Measurements from ENCODE around the gene MRPS25. TPM values are rescaled to one million over a fixed set of nuclear protein-coding genes. Genes with fewer than 3 reads are reported as not detected.

MRPS25 gene
- total and polyA plus RNA-seq, 9 of the 15 experiments (the other 6 are each of a cell fraction or from before 2014, with no cell fraction given): 34.3 to 129 (median 78.2) TPM

- TF ChIP-seq BCLAF1 (IDR thresholded peaks at IDR 0.05; ENCODE audit: borderline replicate concordance in 1 of 2, control insufficient read depth in 1 of 2, low read depth in 2 of 2, low read length in 1 of 2) (no peak), POLR2A (conservative IDR thresholded peaks at IDR 0.05) (0 out of 2 replicates have a peak, but pooled peaks have one; percentile 0), RFX7 (CRISPR knock-in tag; IDR thresholded peaks at IDR 0.05) (no peak), TRIM24 (IDR thresholded peaks at IDR 0.05) (peak in 1 of 2 experiments; percentile 46; a peak in 2 of 4 replicates), EGR1 (conservative IDR thresholded peaks at IDR 0.05) (peak; percentile 38; the same call in 1 of the 2 replicates)
These were observed 10.0 kb downstream of the MRPS25 start (continued) for GRCh38 chr3:15055019-15055557.

GRCh38 chr3:15053541-15053940 lies 11.6 kb downstream of the MRPS25 start:
- Histone ChIP-seq H3K9ac (ENCODE audit: insufficient read depth in 1 of 2, low read depth in 2 of 2, low read length in 2 of 2) (peak overlapping the region in 1 of 2 experiments; percentile 14; a peak in 1 of 4 replicates), H3K9me1 (ENCODE audit: control insufficient read depth, insufficient read depth, low read length) (peaks cover 20% of the 10 kb centered on the region), H3K4me3 (no peak overlapping the region), H3K4me1 (replicated peaks in 1 of 2; ENCODE audit: control insufficient read depth in 2 of 2, insufficient read depth in 2 of 2, low read length in 2 of 2) (peaks cover 40 to 45% of the 10 kb centered on the region in 2 experiments), H2AFZ (ENCODE audit: low read depth, low read length) (no peak overlapping the region), H3K27ac (ENCODE audit: extremely low read depth, low read depth, low read length) (peak overlapping the region; percentile 71; the same call in 1 of the 3 replicates), H3K4me2 (ENCODE audit: insufficient read depth, low read length) (peak overlapping the region; percentile 64; the same call in 1 of the 2 replicates), H3K79me2 (ENCODE audit: control insufficient read depth, insufficient read depth, low read length) (peaks cover 97% of the 10 kb centered on the region), H3K27me3 (ENCODE audit: control insufficient read depth in 2 of 2, insufficient read depth in 2 of 2, low read length in 2 of 2) (no peaks in the 10 kb centered on the region), H4K20me1 (replicated peaks; ENCODE audit: control insufficient read depth, insufficient read depth, low read length) (peaks cover 36% of the 10 kb centered on the region), H3K9me3 (replicated peaks; ENCODE audit: control insufficient read depth, insufficient read depth, low read depth, low read length) (no peaks in the 10 kb centered on the region), H3K36me3 (ENCODE audit: control insufficient read depth, insufficient read depth, low read length) (peaks cover 92% of the 10 kb centered on the region)
- ATAC-seq (no peak), FAIRE-seq (no peak), DNase-seq (ENCODE audit: extremely low read depth in 1 of 4, low spot score in 3 of 4) (no peak)
- CTCF ChIA-PET (ENCODE audit: low intra/inter-chr PET ratio): no interaction called here
- intact Hi-C loops (cut with micrococcal nuclease) (loop anchor here (2.0 to 5.0 kb wide), 3 partner anchors 45 to 126 kb away; partner anchors contain the start of gene RBSN), in situ Hi-C loops (cut with MboI) (no loop called here)
- 62% methylated on average over 4 of the region's 4 CpGs for WGBS (ENCODE audit: insufficient coverage, low coverage, missing lambda C conversion rate)
- no TSS peak for BruUV-seq (replicated peaks)
- POLR2A ChIA-PET: interaction anchor here (0.7 to 3.5 kb wide), 6 partner anchors 9 to 76 kb away, joined by 3 to 35 read pairs (median 4); partner anchors contain the start of gene MRPS25
- TF ChIP-seq ZNF253 (CRISPR knock-in tag; conservative IDR thresholded peaks at IDR 0.05) (no peak), ZNF586 (CRISPR knock-in tag; conservative IDR thresholded peaks at IDR 0.05) (no peak), PHB2 (IDR thresholded peaks at IDR 0.05; ENCODE audit: low read depth) (no peak), ZNF24 (IDR thresholded peaks at IDR 0.05) (no peak), NELFE (IDR thresholded peaks at IDR 0.05; ENCODE audit: insufficient read depth, insufficient read length) (no peak), SIX5 (IDR thresholded peaks at IDR 0.05; ENCODE audit: borderline replicate concordance in 1 of 2, insufficient read depth in 1 of 2, low read depth in 1 of 2, low read length in 2 of 2) (no peak), CCNT2 (IDR thresholded peaks at IDR 0.05; ENCODE audit: borderline replicate concordance, extremely low read depth, insufficient read length, low read depth, low read length) (no peak), ZNF707 (CRISPR knock-in tag; conservative IDR thresholded peaks at IDR 0.05) (no peak), ZNF444 (CRISPR knock-in tag; IDR thresholded peaks at IDR 0.05) (no peak)
- TF ChIP-seq, protein P1, sequence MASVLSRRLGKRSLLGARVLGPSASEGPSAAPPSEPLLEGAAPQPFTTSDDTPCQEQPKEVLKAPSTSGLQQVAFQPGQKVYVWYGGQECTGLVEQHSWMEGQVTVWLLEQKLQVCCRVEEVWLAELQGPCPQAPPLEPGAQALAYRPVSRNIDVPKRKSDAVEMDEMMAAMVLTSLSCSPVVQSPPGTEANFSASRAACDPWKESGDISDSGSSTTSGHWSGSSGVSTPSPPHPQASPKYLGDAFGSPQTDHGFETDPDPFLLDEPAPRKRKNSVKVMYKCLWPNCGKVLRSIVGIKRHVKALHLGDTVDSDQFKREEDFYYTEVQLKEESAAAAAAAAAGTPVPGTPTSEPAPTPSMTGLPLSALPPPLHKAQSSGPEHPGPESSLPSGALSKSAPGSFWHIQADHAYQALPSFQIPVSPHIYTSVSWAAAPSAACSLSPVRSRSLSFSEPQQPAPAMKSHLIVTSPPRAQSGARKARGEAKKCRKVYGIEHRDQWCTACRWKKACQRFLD (CRISPR knock-in tag; IDR thresholded peaks at IDR 0.05): no peak
- TF ChIP-seq, protein P2, sequence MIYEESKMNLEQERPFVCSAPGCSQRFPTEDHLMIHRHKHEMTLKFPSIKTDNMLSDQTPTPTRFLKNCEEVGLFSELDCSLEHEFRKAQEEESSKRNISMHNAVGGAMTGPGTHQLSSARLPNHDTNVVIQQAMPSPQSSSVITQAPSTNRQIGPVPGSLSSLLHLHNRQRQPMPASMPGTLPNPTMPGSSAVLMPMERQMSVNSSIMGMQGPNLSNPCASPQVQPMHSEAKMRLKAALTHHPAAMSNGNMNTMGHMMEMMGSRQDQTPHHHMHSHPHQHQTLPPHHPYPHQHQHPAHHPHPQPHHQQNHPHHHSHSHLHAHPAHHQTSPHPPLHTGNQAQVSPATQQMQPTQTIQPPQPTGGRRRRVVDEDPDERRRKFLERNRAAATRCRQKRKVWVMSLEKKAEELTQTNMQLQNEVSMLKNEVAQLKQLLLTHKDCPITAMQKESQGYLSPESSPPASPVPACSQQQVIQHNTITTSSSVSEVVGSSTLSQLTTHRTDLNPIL (CRISPR knock-in tag; IDR thresholded peaks at IDR 0.05): no peak

All from K562 (cell line).